Endodermal cell (in vitro differentiated cells): ENCODE results near the gene P2RX1. TPM values are rescaled to one million over a fixed set of nuclear protein-coding genes. Genes with fewer than 3 reads are reported as not detected.

Experiments used
- DNase-seq: peaks from one replicate; pipeline ENCODE4 v3.0.0-alpha.2; 2017
- H3K27ac ChIP-seq: 2 replicates; pipeline ENCODE4 v1.5.1; 2013; ENCODE audit warnings: mild to moderate bottlenecking, low read depth, low read length, moderate library complexity
- H3K27me3 ChIP-seq: 2 replicates; pipeline ENCODE4 v1.6.1; 2013; ENCODE audit warnings: mild to moderate bottlenecking, low read length, moderate library complexity; ENCODE audit not compliant: insufficient read depth, control insufficient read depth, poor library complexity, severe bottlenecking
- H3K36me3 ChIP-seq: 2 replicates; pipeline ENCODE4 v1.7.0; 2013; ENCODE audit warnings: mild to moderate bottlenecking, low read length, moderate library complexity; ENCODE audit not compliant: control insufficient read depth, insufficient read depth
- H3K4me1 ChIP-seq: one replicate; pipeline ENCODE4 v1.7.0; 2013; ENCODE audit warnings: low read length; ENCODE audit not compliant: control insufficient read depth, insufficient read depth
- H3K4me3 ChIP-seq: 2 replicates; pipeline ENCODE4 v1.5.1; 2013; ENCODE audit warnings: mild to moderate bottlenecking, low read length, moderate library complexity
- H3K9ac ChIP-seq: 2 replicates; pipeline ENCODE4 v1.6.1; 2013; ENCODE audit warnings: mild to moderate bottlenecking, low read length, moderate library complexity; ENCODE audit not compliant: poor library complexity, severe bottlenecking; ENCODE audit errors: extremely low read depth
- H3K9me3 ChIP-seq: 2 replicates; pipeline ENCODE4 v1.6.1; 2013; ENCODE audit warnings: mild to moderate bottlenecking, low read length, moderate library complexity; ENCODE audit not compliant: control insufficient read depth
- H3K27ac Mint-ChIP-seq: 2 replicates; pipeline ENCODE4 v1.8.0; 2020; ENCODE audit warnings: mixed read lengths
- H3K27me3 Mint-ChIP-seq: 2 replicates; pipeline ENCODE4 v1.8.0; 2021; ENCODE audit warnings: mild to moderate bottlenecking, mixed read lengths; ENCODE audit not compliant: insufficient read depth
- H3K36me3 Mint-ChIP-seq: 2 replicates; pipeline ENCODE4 v1.8.0; 2020; ENCODE audit warnings: low read depth, mixed read lengths
- H3K4me1 Mint-ChIP-seq: 2 replicates; pipeline ENCODE4 v1.8.0; 2020; ENCODE audit warnings: mixed read lengths
- H3K4me3 Mint-ChIP-seq: 2 replicates; pipeline ENCODE4 v1.8.0; 2020; ENCODE audit warnings: mild to moderate bottlenecking, moderate library complexity, mixed read lengths
- H3K9me3 Mint-ChIP-seq: 2 replicates; pipeline ENCODE4 v1.8.0; 2020; ENCODE audit warnings: mild to moderate bottlenecking, mixed read lengths
- CTCF ChIP-seq: fragments of 200-600 bp; sonication (generic); conservative IDR thresholded peaks from 2 replicates; pipeline ENCODE4 v1.5.0; 2021; ENCODE audit warnings: antibody characterized with exemption, mild to moderate bottlenecking
- WGBS, 2 experiments: methylation state at CpG; one replicate each; pipeline versions ENCODE4 v1.1.5 to v1.1.7; 2013; ENCODE audit warnings: missing lambda C conversion rate in 2 of 2, mixed read lengths in 1 of 2; ENCODE audit not compliant: insufficient coverage in 1 of 2, insufficient read length in 1 of 2; 5-methylcytosine and 5-hydroxymethylcytosine counted together
- total RNA-seq, 2 donors: library from RNA; stranded (reverse); fragmentation: NEBNext Ultra II Directional in 1 of 2; extraction: Animal tissue kit (Norgen Biotek cat#: 25700) in 1 of 2; gene quantifications; 2 replicates in 1 of 2; 3 replicates in 1 of 2; pipeline ENCODE4 v1.2.1, GENCODE V29; 2021

Gene P2RX1
- total RNA-seq, 2 donors from 2014 or later, result not detected

DNA sequence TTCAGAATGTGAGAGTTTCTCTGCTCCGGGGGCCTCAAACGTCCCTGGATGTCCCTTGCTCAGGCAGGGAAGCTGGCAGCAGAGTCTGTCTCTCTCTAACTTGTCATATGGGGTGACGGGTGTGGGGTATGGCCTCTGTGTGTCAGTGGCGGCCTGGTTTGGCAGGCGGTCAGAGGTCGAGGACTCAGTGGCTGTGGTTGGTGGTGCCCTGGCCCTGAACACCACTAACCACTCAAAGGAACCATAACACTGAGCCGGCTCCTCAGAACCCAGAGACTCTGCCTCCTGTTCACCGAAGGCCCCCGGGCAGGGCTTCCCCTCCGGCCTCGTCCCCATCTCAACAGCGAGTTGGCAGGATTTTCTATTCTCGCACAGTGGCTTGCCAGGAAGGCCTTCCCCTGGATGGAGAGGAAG is 677 bp downstream of the P2RX1 start:
- no peaks in the 10 kb centered on the region for H3K4me1 ChIP-seq
- no peak overlapping the region for H3K4me3 Mint-ChIP-seq
- 84 to 91% methylated on average over 7 to 13 of the region's 13 CpGs for WGBS, 2 experiments
- no peaks in the 10 kb centered on the region for H3K4me1 Mint-ChIP-seq
- H3K9ac ChIP-seq, result no peak overlapping the region
- H3K27me3 Mint-ChIP-seq, result no peaks in the 10 kb centered on the region
- H3K27ac Mint-ChIP-seq, result no peak overlapping the region
- H3K27ac ChIP-seq, result no peak overlapping the region
- H3K36me3 ChIP-seq, result no peaks in the 10 kb centered on the region
- DNase-seq, result no peak
- H3K36me3 Mint-ChIP-seq, result no peaks in the 10 kb centered on the region
- no peaks in the 10 kb centered on the region for H3K9me3 ChIP-seq
- no peak for TF ChIP-seq CTCF
- H3K4me3 ChIP-seq, result no peak overlapping the region
- H3K9me3 Mint-ChIP-seq, result no peaks in the 10 kb centered on the region
- H3K27me3 ChIP-seq, result no peaks in the 10 kb centered on the region

DNA sequence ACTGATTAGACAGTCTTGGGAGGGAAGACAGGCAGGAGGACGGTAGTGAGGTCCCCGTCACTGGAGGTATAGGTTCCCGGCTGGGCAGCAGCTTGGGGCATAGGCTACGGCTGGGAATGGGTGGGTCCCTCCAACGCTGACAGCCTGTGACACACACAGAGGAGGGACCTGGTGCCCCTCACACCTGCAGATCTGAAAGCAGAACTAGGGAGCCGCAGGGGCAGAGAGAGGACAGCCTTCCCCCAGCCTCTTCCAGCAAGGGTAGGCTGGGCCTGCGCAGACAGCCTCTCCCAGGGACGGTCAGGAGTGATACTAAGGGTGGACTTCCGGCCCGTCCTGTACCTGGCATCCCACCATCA is 2.0 kb downstream of the P2RX1 start:
- H3K4me3 Mint-ChIP-seq, result no peak overlapping the region
- H3K9me3 ChIP-seq, result no peaks in the 10 kb centered on the region
- no peaks in the 10 kb centered on the region for H3K9me3 Mint-ChIP-seq

GRCh38 chr17:3913531-3914311 is 2.5 kb downstream of the P2RX1 start:
- peak; percentile 98 for TF ChIP-seq CTCF
- Mint-ChIP-seq H3K27ac (no peak overlapping the region), H3K4me3 (no peak overlapping the region), H3K4me1 (no peaks in the 10 kb centered on the region), H3K36me3 (no peaks in the 10 kb centered on the region), H3K9me3 (no peaks in the 10 kb centered on the region), H3K27me3 (no peaks in the 10 kb centered on the region)
- Histone ChIP-seq H3K9me3 (no peaks in the 10 kb centered on the region), H3K4me1 (no peaks in the 10 kb centered on the region), H3K4me3 (no peak overlapping the region), H3K27ac (no peak overlapping the region), H3K36me3 (no peaks in the 10 kb centered on the region), H3K27me3 (no peaks in the 10 kb centered on the region), H3K9ac (no peak overlapping the region)
- WGBS, 2 experiments, result 46 to 49% methylated on average over 11 to 17 of the region's 17 CpGs
- DNase-seq, result peak; percentile 98

More for the DNA sequence above, 2.0 kb downstream of the P2RX1 start:
- Mint-ChIP-seq H3K36me3 (no peaks in the 10 kb centered on the region), H3K4me1 (no peaks in the 10 kb centered on the region), H3K27me3 (no peaks in the 10 kb centered on the region), H3K27ac (no peak overlapping the region)
- no peak for TF ChIP-seq CTCF
- WGBS, 2 experiments, result 83 to 91% methylated on average over 8 to 10 of the region's 10 CpGs
- Histone ChIP-seq H3K36me3 (no peaks in the 10 kb centered on the region), H3K4me1 (no peaks in the 10 kb centered on the region), H3K27ac (no peak overlapping the region), H3K4me3 (no peak overlapping the region), H3K27me3 (no peaks in the 10 kb centered on the region), H3K9ac (no peak overlapping the region)
- DNase-seq, result no peak
